T-helper 1 cell treated with Interleukin-12 subunit alpha and Interleukin-12 subunit beta and Interleukin-4 antibody, amounts not matched to agents 30 ng/mL and 1 ng/mL, for 36 hours (primary cell): ENCODE data around the gene TRIOBP. TPM values are rescaled to one million over a fixed set of nuclear protein-coding genes. Genes with fewer than 3 reads are reported as not detected.

Experiments used
- intact Hi-C: fragments of 100-400 bp; cut with micrococcal nuclease; formaldehyde crosslinking; loops from one replicate; pipeline ENCODE4 v1.15.1; 2024
- total RNA-seq: library from RNA; stranded (reverse); gene quantifications from 2 replicates; pipeline ENCODE4 v1.2.3, GENCODE V29; 2022

TRIOBP gene
- total RNA-seq, 1 donor from 2014 or later = 45.8 TPM

- intact Hi-C loops = no loop called here
These were observed 31.4 kb upstream of the TRIOBP start for GRCh38 chr22:37665487-37665886.

DNA sequence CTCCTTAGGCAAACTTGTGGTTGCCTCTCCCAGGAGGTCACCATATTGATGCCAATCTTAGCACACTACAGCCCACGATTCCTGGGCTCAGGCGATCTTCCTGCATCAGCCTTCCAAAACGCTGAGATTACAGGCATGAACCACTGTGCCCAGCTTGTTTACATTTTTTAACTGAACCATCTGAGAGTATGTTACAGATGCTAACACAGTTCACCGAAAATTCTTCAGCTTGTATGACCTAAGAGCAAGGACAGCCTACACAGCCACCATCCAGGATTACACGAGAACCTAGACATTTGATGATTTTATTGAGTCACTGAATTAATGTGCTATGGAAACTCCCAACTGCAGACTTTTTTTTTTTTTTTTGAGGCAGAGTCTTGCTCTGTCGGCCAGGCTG, 27.3 kb upstream of the TRIOBP start:
- intact Hi-C loops = no loop called here

DNA sequence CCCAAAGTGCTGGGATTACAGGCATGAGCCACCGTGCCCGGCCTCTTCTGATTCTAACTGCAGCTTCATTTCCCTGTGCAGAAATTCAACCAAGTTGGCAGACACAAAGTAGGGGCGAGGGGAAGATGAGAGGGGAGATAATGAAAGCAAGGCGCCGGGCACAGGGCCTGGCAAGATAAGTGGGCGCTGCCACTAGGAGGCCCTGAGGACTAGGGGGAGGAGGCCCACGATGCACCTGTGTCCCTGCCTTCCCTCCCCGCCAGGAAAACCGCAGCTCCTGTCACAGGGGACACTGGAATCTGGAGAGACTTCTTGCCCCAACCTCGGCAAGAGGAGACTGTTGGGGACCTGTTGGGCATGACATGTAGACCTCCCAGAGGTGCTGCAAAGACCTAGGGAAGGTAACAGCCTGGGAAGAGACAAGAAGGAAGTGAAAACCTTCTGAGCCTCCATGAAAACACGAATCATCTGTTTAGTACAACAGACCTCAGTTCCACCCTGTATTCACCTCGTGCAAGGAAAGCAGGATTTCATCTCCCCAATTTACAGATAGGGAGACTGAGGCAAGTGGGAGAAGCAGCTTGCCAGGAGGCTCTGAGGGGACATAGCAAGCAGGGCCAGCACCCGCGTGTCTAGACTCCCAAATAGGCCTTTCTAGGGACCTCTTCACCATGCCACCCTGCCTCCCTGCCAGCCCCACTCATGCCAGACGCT, 24.5 kb upstream of the TRIOBP start:
- intact Hi-C loops = no loop called here

DNA sequence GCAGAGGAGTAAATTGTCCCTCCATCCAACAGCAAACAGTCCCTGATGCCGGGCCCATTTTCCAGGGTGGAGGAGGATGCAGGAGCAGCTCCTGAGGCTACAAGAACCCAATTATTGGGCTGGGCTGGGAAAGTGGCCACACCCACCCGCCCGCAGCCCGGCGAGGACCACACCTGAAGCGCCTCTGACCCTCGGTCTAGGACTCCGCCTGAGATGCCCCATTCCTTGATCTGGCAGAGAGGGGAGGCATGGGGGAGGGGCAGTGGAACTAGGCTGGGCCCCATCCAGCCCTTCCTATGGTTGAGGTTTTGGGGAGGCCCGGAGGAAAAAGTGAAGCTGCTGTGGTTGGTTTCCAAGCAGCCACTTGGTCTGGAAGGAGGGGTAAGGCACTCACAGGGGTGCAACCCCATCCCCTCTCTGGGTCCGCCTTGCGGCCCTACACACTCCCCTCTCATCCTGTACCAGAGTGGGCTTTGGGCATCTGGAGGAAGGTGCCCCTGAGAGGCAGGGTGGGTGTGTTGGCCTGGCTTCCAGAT, 23.9 kb upstream of the TRIOBP start:
- intact Hi-C loops = no loop called here

DNA sequence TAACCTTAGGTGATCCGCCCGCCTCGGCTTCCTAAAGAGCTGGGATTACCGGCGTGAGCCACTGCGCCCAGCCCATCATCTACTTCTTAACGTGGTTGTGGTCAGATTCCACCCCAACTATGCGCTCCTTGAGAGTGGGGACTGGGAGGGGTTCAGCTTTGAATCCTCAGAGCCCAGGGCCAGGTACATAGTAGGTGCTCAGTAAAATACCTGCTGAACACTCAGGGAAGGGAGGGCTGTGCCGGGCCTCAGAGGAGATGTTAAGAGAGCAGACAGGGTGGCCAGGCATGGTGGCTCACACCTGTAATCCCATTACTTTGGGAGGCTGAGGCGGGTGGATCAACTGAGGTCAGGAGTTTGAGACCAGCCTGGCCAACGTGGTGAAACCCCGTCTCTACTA, 22.6 kb upstream of the TRIOBP start:
- intact Hi-C loops = no loop called here

GRCh38 chr22:37674951-37675929, 21.6 kb upstream of the TRIOBP start, which contains the start of gene LGALS1:
Gene LGALS1, plus strand, starts transcription at chr22:37675636. Its CDS starts 67 bp downstream, at chr22:37675703.
- intact Hi-C loops = loop anchor here (5.0 kb wide), 1 partner anchor 277 kb away; the partner anchor contains the start of genes C22orf23 and POLR2F

GRCh38 chr22:37675930-37676735, 20.7 kb upstream of the TRIOBP start:
- intact Hi-C loops = loop anchor here (2.0 to 5.0 kb wide), 2 partner anchors 21 to 276 kb away; partner anchors contain the start of genes C22orf23, POLR2F and TRIOBP

GRCh38 chr22:37676736-37677492, 19.9 kb upstream of the TRIOBP start:
- intact Hi-C loops = loop anchor here (1.0 to 5.0 kb wide), 7 partner anchors 9 to 275 kb away; partner anchors contain the start of genes C22orf23, GGA1, NOL12 and PDXP

DNA sequence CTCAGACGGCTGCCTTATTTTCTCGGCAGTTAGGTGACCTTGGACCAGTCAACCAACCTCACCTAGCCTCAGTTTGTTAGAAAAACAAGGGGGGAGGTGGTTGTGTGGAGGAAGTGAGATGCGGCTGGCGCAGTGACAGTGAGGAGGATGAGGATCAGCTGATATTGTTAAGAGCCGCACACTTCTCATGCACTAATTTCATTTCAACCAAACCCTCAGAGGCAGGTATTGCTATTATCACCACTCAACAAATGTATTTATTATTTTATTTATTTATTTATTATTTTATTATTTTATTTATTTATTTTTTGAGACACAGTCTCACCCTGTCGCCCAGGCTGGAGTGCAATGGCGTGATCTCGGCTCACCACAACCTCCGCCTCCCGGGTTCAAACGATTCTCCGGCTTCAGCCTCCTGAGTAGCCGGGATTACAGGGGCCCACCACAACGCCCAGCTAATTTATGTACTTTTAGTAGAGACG, 19.3 kb upstream of the TRIOBP start:
- intact Hi-C loops = loop anchor here (1.0 to 5.0 kb wide), 7 partner anchors 9 to 275 kb away; partner anchors contain the start of genes C22orf23, GGA1, NOL12 and PDXP

GRCh38 chr22:37678372-37678771, 18.5 kb upstream of the TRIOBP start:
- intact Hi-C loops = loop anchor here (5.0 kb wide), 1 partner anchor 274 kb away; the partner anchor contains the start of genes C22orf23 and POLR2F

DNA sequence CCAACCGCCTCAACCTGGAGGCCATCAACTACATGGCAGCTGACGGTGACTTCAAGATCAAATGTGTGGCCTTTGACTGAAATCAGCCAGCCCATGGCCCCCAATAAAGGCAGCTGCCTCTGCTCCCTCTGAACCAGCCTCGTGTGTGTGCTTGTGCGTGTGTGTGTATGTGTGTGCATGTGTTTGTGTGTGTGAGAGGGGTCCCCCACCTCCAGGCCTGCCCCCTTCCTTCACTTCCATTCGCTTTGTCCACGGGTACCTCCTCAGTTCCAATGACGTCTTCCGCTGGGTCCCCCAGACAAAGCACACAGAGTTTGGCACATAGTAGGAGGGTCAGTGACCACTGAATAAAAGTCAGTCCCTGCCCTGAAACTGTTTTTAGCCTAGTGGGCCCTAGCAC, 17.2 kb upstream of the TRIOBP start:
- intact Hi-C loops = loop anchor here (5.0 to 10.0 kb wide), 2 partner anchors 195 to 273 kb away; partner anchors contain the start of genes C22orf23, MFNG and POLR2F

DNA sequence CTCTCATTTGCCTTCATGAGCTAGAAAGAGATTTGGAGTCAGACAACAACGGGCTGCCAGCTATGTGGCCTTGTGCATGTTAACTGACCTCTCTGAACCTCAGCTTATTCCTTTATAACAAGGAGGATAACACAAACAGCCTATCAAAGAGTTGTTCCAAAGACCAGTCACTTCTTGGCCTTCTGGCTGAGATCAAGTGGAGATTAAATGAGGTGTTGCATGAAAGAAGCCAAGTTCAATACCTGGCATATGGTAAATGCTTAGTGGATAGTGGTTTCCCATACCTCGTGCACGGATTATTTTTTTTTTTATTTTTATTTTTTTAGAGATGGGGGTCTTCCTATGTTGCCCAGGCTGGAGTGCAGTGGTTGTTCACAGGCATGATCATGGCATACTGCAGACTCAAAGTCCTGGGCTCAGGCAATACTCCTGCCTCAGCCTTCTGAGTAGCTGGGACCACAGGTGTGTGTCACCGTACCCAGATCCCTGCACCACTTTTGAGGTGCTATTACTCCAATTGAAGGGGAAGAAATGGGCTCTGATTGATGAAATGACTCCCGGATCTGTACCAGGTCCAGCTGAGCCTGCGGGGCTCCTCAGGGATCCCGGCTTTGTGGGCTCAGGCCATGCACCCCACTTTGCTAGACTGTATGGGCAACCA, 16.5 kb upstream of the TRIOBP start:
- intact Hi-C loops = loop anchor here (10.0 kb wide), 1 partner anchor 196 kb away; the partner anchor contains the start of gene MFNG

DNA sequence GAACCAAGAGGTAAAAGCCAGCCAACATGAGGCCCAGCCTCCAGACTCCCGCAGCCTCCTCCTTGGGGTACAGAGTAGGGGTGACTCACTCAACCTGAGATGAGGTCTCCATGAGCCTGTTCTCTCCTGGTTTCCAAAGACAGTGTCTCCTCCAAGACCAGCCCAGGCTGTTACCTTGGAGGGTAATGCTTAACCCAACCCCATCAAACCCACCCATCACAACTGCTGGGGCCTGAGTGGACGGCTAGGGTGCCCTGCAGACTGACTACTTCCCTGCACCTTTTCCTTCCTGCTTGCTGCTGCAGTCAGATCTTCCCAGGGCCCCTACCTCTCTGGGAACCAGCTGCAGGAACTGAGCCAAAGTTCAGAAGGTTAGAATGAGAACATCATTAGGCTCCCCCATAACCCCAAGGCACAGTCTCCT, 15.8 kb upstream of the TRIOBP start:
- intact Hi-C loops = loop anchor here (1.0 to 10.0 kb wide), 6 partner anchors 20 to 196 kb away; partner anchors contain the start of genes GGA1 and MFNG

DNA sequence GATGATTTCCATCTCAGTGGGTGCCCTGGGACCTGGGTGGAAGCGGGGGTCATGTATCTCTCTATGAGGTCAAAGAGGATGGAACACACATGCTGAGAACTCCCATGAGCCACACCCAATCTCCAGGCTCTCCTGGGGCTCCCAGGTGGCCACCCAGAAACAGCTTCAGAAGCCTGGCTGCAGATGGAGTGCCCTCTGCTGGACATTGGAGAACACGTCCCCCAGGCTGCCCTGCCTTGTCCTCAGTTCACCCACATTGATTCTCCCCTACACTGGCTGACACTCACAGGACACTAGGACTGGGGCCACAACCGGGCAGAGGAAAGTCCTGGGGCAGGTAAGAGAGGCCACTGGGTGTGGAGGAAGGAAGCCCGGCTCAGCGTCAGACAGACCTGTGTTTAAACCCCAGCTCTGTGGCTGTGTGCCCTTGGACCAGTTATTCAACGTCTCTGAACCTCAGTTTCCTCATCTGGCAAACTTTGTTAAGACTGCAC, 15.2 kb upstream of the TRIOBP start:
- intact Hi-C loops = loop anchor here (1.0 to 10.0 kb wide), 6 partner anchors 20 to 197 kb away; partner anchors contain the start of genes GGA1 and MFNG

DNA sequence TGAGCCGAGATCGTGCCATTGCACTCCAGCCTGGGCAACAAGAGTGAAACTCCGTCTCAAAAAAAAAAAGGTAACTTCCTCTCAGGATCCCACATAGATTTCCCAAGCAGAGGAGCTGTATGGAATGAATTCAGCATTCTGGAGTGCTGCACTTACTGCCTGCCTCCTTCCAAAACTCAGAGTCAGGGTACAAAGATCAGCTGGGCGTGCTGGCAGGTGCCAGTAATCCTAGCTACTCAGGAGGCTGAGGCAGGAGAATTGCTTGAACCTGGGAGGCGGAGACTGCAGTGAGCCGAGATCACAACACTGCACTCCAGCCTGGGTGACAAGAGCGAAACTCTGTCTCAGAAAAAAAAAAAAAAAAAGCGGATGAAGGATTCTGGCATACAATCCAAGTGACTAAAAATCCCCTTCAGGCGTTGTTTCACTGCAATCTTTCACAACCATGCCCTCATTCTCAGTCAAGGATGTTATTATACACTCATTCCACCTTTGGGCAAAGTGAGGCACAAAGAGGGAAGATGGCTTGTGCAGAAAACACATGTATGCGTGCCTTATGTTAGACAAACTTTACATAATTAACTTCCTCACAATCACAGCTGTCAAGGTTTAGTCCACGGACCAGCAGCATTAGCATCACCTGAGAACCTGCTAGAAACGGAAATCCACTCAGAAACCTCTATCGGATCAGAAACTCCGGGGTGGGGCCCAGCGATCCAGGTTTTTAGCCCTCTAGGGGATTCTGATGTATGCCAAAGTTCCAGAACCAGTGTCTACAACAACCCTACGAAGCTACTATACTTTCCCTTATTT, 11.8 kb upstream of the TRIOBP start:
- intact Hi-C loops = loop anchor here (5.0 to 10.0 kb wide), 4 partner anchors 62 to 587 kb away; partner anchors contain the start of genes GCAT, MFNG and TMEM184B

DNA sequence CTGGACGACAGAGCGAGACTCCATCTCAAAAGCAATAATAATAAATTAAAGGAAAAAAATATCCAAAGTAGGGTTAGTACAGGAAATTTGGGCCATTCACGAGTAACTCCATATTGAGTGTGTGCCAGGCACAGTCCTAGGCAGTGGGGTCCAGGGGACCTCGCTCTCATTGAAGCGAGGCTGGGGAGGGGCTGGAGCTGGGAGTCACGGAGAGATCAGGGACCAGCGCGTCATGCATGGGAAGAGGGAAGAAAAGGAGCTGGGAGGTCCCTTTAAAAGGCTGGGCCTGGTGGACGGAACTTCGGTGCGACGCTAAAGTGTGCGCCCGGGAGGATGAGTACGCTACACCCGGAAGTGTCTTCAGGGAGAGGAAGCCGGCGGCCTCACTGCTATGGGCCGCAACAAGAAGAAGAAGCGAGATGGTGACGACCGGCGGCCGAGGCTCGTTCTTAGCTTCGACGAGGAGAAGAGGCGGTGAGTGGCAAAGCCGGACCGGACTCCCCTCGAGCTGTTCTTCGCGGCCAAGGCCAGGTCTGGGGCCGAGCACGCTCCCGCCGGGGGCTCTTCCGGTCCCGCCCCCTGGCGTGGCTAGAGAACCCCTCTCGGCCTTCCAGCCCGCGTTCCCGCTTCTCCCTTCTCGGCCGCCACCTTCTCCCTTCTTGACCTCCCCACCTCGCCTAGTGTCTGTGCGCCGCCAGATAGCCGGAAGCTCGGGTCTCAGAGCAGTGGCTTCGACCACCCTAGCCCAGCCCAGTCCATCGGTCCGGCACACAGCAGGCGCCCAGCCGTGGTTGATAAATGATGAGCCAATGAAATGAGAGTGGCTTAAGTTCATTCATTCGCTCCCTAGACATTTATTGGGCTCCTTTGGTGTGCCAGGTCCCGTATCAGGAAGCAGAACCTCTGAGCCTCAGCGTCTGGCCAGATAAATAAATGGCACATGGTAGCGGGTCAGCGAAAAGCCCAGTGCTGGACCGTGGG, 10.6 kb upstream of the TRIOBP start, which contains the start of gene NOL12:
NOL12 (plus strand) TSS at position 342 of the 981 bp plus-strand sequence; CDS start at position 392, 50 bp downstream.
- intact Hi-C loops = loop anchor here (1.0 to 10.0 kb wide), 9 partner anchors 9 to 586 kb away; partner anchors contain the start of genes ANKRD54, GCAT, GGA1 and MFNG
